CD4-positive, alpha-beta T cell treated with Interleukin-4 for 1 hour (primary cell): ENCODE results near the gene CCDC34.

Source experiments
- DNase-seq, 2 donors: peaks; one replicate each; pipeline ENCODE4 v3.0.0-alpha.2; 2020 to 2022

Gene CCDC34

DNA sequence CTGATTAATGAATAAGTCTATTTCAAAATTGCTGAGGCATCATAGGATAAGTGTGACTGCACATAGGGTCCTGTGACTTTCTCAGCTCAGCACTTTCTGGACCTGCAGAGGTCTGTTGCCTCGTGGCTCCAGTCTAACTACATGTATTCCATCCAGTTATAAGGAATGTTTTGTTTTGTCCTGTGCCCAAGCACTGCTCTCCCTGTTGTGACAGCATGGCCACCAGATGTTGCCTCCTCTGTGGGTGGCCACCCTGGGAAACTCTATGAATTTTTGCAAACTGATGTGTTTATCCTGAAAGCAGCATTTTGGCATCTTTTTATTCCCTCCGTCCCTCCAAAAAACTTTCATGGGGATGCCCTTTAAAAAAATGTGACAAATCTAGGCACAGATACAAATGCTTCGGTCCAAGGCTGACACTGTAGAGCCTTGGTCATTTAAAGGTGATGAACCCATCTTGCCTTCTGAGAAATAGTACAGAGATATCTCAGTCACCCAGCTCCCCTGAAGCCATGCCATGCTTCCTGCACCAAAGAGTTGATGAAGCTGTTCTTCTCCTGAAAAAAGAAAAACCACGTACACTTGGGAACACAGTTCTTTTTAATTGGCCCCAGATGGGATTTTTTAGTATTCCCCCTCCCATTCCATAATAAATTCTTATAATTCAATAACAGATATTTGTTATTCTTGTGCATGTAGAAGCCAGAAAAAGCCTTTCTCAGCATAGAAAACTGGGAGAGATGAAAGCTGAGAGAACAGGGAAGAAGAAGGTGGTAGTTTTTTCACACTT is 72.6 kb downstream of the CCDC34 start:
- DNase-seq, result no peak
